HL-60/S4 treated with retinoic acid at 250 ng/mL for 4 days and 3 days (cell line): ENCODE results near the gene CALHM1.
"Not testable (repeated sequence)": the region's sequence is repeated elsewhere in the genome, so short reads cannot be mapped to it uniquely, and the experiment has no call there.

Experiments used
- in situ Hi-C: fragments of 300-500 bp; cut with MboI; formaldehyde crosslinking; loops from 2 replicates; pipeline ENCODE4 v1.7.0; 2022; ENCODE audit warnings: low sequenced_read_pairs

Gene CALHM1

GRCh38 chr10:103441206-103441605 lies 17.5 kb downstream of the CALHM1 start:
- in situ Hi-C loops: no loop called here

GRCh38 chr10:103440416-103440815 lies 18.3 kb downstream of the CALHM1 start:
- in situ Hi-C loops: no loop called here

GRCh38 chr10:103439776-103440175 lies 18.9 kb downstream of the CALHM1 start:
- in situ Hi-C loops: no loop called here

- in situ Hi-C loops: no loop called here
These were observed 24.8 kb downstream of the CALHM1 start for GRCh38 chr10:103433858-103434257.

- in situ Hi-C loops: no loop called here
These were observed 26.8 kb downstream of the CALHM1 start for GRCh38 chr10:103431902-103432301.

- in situ Hi-C loops: no loop called here
These were observed 29.1 kb downstream of the CALHM1 start for GRCh38 chr10:103429647-103430046.

GRCh38 chr10:103428989-103429643 lies 29.6 kb downstream of the CALHM1 start:
- in situ Hi-C loops: no loop called here

GRCh38 chr10:103427866-103428265 lies 30.8 kb downstream of the CALHM1 start:
- in situ Hi-C loops: no loop called here

GRCh38 chr10:103423748-103424147 lies 35.0 kb downstream of the CALHM1 start:
- in situ Hi-C loops: no loop called here

- in situ Hi-C loops: no loop called here
These were observed 39.6 kb downstream of the CALHM1 start for GRCh38 chr10:103419101-103419500.

GRCh38 chr10:103417601-103418000 lies 41.1 kb downstream of the CALHM1 start:
- in situ Hi-C loops: no loop called here

GRCh38 chr10:103417148-103417469 lies 41.6 kb downstream of the CALHM1 start:
- in situ Hi-C loops: not testable (repeated sequence)

- in situ Hi-C loops: no loop called here
These were observed 42.1 kb downstream of the CALHM1 start for GRCh38 chr10:103416436-103417147.

- in situ Hi-C loops: no loop called here
These were observed 43.1 kb downstream of the CALHM1 start for GRCh38 chr10:103415581-103415980.

- in situ Hi-C loops: loop anchor here (5.0 kb wide), 1 partner anchor 64 kb away; the partner anchor contains the start of gene CALHM3
These were observed 45.1 kb downstream of the CALHM1 start for GRCh38 chr10:103413564-103413963.
